Pancreas (tissue), 10 donors: ENCODE measurements around the gene LIG4. TPM values are rescaled to one million over a fixed set of nuclear protein-coding genes. Genes with fewer than 3 reads are reported as not detected.
A peak's percentile ranks its signal among the peaks of the same experiment; 100 is the strongest.

ENCODE experiments used
- ATAC-seq, 4 donors: fragments of 200-7000 bp; cut with Tn5 transposase; one replicate each; pipeline versions ENCODE4 v1.8.0 to v1.9.1; 2020; ENCODE audit warnings: mild to moderate bottlenecking in 4 of 4, moderate library complexity in 4 of 4
- DNase-seq, 6 donors: peaks; one replicate each; pipeline ENCODE4 v3.0.0-alpha.2; 2020
- FAIRE-seq: peaks from 2 replicates; lab custom pipeline; 2012; peaks lifted over from hg19 to GRCh38; lab: Jason Lieb, UNC
- H3K27ac ChIP-seq, 4 donors: fragments of 200-600 bp; sonication (generic); 1 replicate in 3 of 4; 2 replicates in 1 of 4; pipeline versions ENCODE4 v1.5.0 to v1.8.0; 2020
- H3K27me3 ChIP-seq, 4 donors: fragments of 200-600 bp; one replicate each; pipeline ENCODE4 v1.8.0; 2021
- H3K36me3 ChIP-seq, 3 donors: fragments of 200-600 bp; sonication (generic) in 1 of 3; one replicate each; pipeline versions ENCODE4 v1.5.0 to v1.8.0; 2020 to 2021
- H3K4me1 ChIP-seq, 3 donors: fragments of 200-600 bp; one replicate each; pipeline ENCODE4 v1.8.0; 2021
- H3K4me3 ChIP-seq, 4 donors: fragments of 200-600 bp; sonication (generic) in 2 of 4; one replicate each; pipeline versions ENCODE4 v1.5.0 to v1.8.0; 2020 to 2021
- H3K9me3 ChIP-seq, 4 donors: fragments of 200-600 bp; one replicate each; pipeline ENCODE4 v1.8.0; 2021
- WGBS, 2 donors: extraction: QIAGEN DNeasy Blood & Tissue Kit; methylation state at CpG; one replicate each; pipeline ENCODE4 v1.1.7; 2013; 5-methylcytosine and 5-hydroxymethylcytosine counted together
- intact Hi-C, 3 donors: fragments of 100-400 bp; cut with DNase I; formaldehyde crosslinking; loops; one replicate each; pipeline versions ENCODE4 v1.11.1 to v1.14.2; 2022
- polyA plus RNA-seq, 2 donors: library from polyadenylated mRNA; stranded (reverse); fragments of 200-250 nt; gene quantifications; one replicate each; pipeline ENCODE4 v1.2.3, GENCODE V29; 2013
- total RNA-seq, 6 donors: library from RNA; stranded (reverse); fragmentation: NEBNext Ultra II Directional in 4 of 6; extraction: Animal tissue kit (Norgen Biotek cat#: 25700) in 4 of 6; gene quantifications; one replicate each; pipeline versions ENCODE4 v1.2.1 to v1.2.4, GENCODE V29; 2021 to 2023
- TF ChIP-seq, protein P1 (sequence below), 4 donors: fragments of 200-600 bp; sonication (generic) in 3 of 4; IDR thresholded peaks; one replicate each; pipeline versions ENCODE4 v1.5.0 to v1.8.0; 2021; ENCODE audit warnings: antibody characterized with exemption in 4 of 4
- donor health status: healthy with polysubstance abuse.
- donor health status: DM: no; HTN: no; CAD: no; lungs with moderate emphysema.
- donor health status: DM: no; HTN: no; CAD: no.
- donor health status: control.
- donor health status: control.
- donor health status: Bipolar disorder and iron deficiency.
- donor health status: DM: yes; HTN: yes; CAD: no.
- donor health status: DM: no; HTN: no; CAD: no.
- donor health status: DM: no; HTN: no; CAD: no.
- donor health status: DM: yes; HTN: yes; CAD: no.

LIG4 gene
- total and polyA plus RNA-seq, 8 donors: 1.6 to 7.1 (median 4.0) TPM

DNA sequence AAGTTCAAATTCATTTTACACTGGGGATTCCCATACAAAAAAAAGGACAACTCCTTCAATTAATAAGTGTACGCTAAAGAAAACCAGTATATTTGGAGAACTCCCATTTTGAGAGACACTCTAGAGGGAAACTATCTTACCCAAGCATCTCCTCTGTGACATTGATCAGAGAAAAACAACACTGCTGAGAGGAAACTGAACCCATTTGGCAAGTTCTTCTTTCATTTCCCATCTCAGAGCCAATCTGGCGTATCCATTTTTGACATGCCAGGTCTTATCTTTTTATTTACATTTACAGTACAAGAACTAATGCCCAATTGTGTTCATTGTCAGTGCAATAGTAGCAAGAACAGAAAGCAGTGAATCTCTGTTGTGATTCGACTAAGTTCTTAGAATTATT, 30.1 kb downstream of the LIG4 start:
- no peak overlapping the region for H3K4me3 ChIP-seq
- no peak for DNase-seq
- intact Hi-C loops: no loop called here
- peaks cover 0 to 7% (median 0%) of the 10 kb centered on the region in 4 donors for H3K27me3 ChIP-seq
- ATAC-seq: no peak
- 66 to 77% methylated on average over 3 of the region's 3 CpGs for WGBS, 2 donors
- H3K9me3 ChIP-seq: no peaks in the 10 kb centered on the region
- TF ChIP-seq, protein P1, sequence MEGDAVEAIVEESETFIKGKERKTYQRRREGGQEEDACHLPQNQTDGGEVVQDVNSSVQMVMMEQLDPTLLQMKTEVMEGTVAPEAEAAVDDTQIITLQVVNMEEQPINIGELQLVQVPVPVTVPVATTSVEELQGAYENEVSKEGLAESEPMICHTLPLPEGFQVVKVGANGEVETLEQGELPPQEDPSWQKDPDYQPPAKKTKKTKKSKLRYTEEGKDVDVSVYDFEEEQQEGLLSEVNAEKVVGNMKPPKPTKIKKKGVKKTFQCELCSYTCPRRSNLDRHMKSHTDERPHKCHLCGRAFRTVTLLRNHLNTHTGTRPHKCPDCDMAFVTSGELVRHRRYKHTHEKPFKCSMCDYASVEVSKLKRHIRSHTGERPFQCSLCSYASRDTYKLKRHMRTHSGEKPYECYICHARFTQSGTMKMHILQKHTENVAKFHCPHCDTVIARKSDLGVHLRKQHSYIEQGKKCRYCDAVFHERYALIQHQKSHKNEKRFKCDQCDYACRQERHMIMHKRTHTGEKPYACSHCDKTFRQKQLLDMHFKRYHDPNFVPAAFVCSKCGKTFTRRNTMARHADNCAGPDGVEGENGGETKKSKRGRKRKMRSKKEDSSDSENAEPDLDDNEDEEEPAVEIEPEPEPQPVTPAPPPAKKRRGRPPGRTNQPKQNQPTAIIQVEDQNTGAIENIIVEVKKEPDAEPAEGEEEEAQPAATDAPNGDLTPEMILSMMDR (IDR thresholded peaks at IDR 0.05): no peak
- FAIRE-seq: no peak
- no peaks in the 10 kb centered on the region for H3K4me1 ChIP-seq
- H3K36me3 ChIP-seq: no peaks in the 10 kb centered on the region
- no peak overlapping the region for H3K27ac ChIP-seq

DNA sequence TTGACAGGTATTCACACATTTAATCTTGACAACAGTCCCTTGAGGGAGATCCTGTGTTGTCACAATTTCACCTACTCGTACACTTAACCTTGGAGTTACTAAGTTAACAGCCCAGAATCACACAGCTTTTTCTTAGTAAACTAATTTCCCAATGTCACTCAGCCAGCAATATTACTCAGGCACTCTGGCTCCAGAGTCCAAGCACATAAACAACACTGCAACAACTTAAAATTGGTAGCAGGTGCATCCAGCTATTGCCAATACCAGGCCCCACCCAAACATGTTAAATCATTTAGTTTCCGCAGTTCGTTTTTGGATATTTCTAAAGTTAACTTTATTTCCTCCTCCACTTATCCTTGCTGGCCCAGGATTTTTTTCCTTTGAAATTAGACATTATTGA, 32.7 kb downstream of the LIG4 start:
- TF ChIP-seq, protein P1 (IDR thresholded peaks at IDR 0.05): no peak
- ATAC-seq (no peak), DNase-seq (no peak), FAIRE-seq (no peak)
- Histone ChIP-seq H3K9me3 (no peaks in the 10 kb centered on the region), H3K4me3 (no peak overlapping the region), H3K36me3 (no peaks in the 10 kb centered on the region), H3K27me3 (peaks cover 0 to 7% (median 0%) of the 10 kb centered on the region in 4 donors), H3K27ac (no peak overlapping the region), H3K4me1 (no peaks in the 10 kb centered on the region)
- WGBS, 2 donors: 53 to 57% methylated on average over 3 of the region's 3 CpGs
- intact Hi-C loops: no loop called here

DNA sequence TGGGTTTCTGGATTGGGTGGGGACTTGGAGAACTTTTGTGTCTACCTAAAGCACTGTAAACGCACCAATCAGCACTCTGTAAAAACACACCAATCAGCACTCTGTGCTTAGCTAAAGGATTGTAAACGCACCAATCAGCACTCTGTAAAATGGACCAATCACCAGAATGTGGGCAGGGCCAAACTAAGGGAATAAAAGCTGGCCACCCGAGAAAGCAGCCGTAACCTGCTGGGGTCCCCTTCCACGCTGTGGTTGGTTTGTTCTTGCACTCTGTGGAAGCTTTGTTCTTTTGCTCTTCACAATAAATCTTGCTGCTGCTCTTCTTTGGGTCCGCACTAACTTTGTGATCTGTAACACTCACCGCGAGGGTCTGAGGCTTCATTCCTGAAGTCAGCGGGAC, 37.3 kb downstream of the LIG4 start:
- Histone ChIP-seq H3K36me3 (no peaks in the 10 kb centered on the region), H3K27ac (no peak overlapping the region), H3K9me3 (no peaks in the 10 kb centered on the region), H3K4me1 (no peaks in the 10 kb centered on the region), H3K27me3 (no peaks in the 10 kb centered on the region), H3K4me3 (no peak overlapping the region)
- WGBS, 2 donors: 79 to 82% methylated on average over 9 of the region's 9 CpGs
- ATAC-seq (no peak), FAIRE-seq (no peak), DNase-seq (no peak)
- intact Hi-C loops: no loop called here
- TF ChIP-seq, protein P1 (IDR thresholded peaks at IDR 0.05): no peak

DNA sequence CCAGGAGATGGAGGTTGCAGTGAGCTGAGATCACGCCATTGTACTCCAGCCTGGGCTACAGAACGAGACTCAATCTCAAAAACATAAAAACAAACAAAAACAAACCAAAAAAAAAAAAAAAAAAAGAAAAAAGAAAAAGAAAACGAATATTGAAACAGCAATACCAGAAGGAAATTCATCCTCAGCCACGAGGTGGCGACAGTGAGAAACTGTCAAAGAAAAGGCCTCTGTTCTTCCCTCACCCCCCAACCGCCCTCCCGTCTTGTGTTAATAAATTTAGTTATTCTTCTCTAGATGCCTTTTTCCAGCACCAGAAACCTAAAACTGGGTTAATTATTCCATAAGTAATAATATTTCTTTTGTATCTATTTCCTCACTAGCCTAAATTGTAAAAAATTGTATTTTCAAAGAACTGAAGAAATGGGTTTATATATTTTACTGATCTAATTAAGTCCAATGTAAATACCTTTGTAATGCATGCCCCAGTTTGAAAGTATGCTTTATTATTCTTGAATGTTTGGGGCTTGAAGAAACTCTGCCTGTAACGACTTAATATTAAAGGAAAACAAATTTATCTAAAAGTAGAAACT, 38.6 kb downstream of the LIG4 start:
- no peak for ATAC-seq
- H3K4me1 ChIP-seq: no peaks in the 10 kb centered on the region
- no peak for FAIRE-seq
- peak in 3 of 6 donors; percentile 25 to 65 (median 34) for DNase-seq
- intact Hi-C loops: no loop called here
- H3K4me3 ChIP-seq: no peak overlapping the region
- no peaks in the 10 kb centered on the region for H3K9me3 ChIP-seq
- WGBS, 2 donors: 31% methylated on average over 8 of the region's 8 CpGs
- H3K27ac ChIP-seq: no peak overlapping the region
- H3K36me3 ChIP-seq: no peaks in the 10 kb centered on the region
- no peaks in the 10 kb centered on the region for H3K27me3 ChIP-seq
- TF ChIP-seq, protein P1 (IDR thresholded peaks at IDR 0.05): peak in 2 of 4 donors; percentile 16 to 30

DNA sequence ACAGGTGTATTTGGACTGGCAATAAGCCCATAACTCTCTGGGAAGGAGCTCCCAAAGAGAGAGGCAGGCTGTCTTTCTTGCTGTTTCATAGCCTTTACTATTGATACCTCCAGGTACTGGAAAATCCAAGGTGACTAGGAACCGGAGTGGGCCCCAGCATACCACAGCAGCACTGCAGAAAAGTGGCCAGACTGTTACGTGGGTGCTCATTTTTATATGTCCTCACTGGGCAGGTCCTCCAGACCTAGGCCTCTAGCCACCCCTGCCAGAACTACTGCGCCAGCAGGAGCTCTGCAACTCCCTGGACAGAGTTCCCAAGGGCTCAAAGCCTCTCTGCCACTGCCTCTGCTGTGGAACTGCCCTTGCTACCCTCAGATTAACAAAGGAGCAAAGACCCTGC, 46.4 kb downstream of the LIG4 start:
- no peak for FAIRE-seq
- intact Hi-C loops: no loop called here

More for the DNA sequence above, 46.4 kb downstream of the LIG4 start:
- no peaks in the 10 kb centered on the region for H3K4me1 ChIP-seq
- TF ChIP-seq, protein P1 (IDR thresholded peaks at IDR 0.05): no peak
- DNase-seq (peak in 1 of 6 donors; percentile 29), ATAC-seq (no peak)
- H3K4me3 ChIP-seq: no peak overlapping the region
- no peaks in the 10 kb centered on the region for H3K27me3 ChIP-seq
- 80 to 85% methylated on average over 3 of the region's 3 CpGs for WGBS, 2 donors
- no peak overlapping the region for H3K27ac ChIP-seq
- H3K9me3 ChIP-seq: no peaks in the 10 kb centered on the region
- no peaks in the 10 kb centered on the region for H3K36me3 ChIP-seq
